Measurements from ENCODE around the gene NTRK3.
"Not testable (repeated sequence)": the region's sequence is repeated elsewhere in the genome, so short reads cannot be mapped to it uniquely, and the experiment has no call there.

NTRK3 gene

GRCh38 chr15:87848012-87848411, 408.5 kb downstream of the NTRK3 start:
- DNase-seq (ENCODE audit: low read depth in 2 of 2, low spot score in 1 of 2), result no peak

GRCh38 chr15:87846746-87847145, 409.8 kb downstream of the NTRK3 start:
- DNase-seq (ENCODE audit: low read depth in 2 of 2, low spot score in 1 of 2), result no peak

- DNase-seq (ENCODE audit: low read depth in 2 of 2, low spot score in 1 of 2), result no peak
These were observed 413.2 kb downstream of the NTRK3 start for GRCh38 chr15:87843312-87843711.

GRCh38 chr15:87841426-87841998, 415.0 kb downstream of the NTRK3 start:
- DNase-seq (ENCODE audit: low read depth in 2 of 2, low spot score in 1 of 2), result no peak

GRCh38 chr15:87835830-87836229, 420.7 kb downstream of the NTRK3 start:
- DNase-seq (ENCODE audit: low read depth in 2 of 2, low spot score in 1 of 2), result not testable (repeated sequence)

- not testable (repeated sequence) for DNase-seq (ENCODE audit: low read depth in 2 of 2, low spot score in 1 of 2)
These were observed 423.2 kb downstream of the NTRK3 start for GRCh38 chr15:87833333-87833732.

- no peak for DNase-seq (ENCODE audit: low read depth in 2 of 2, low spot score in 1 of 2)
These were observed 427.0 kb downstream of the NTRK3 start for GRCh38 chr15:87829332-87830050.

- no peak for DNase-seq (ENCODE audit: low read depth in 2 of 2, low spot score in 1 of 2)
These were observed 427.9 kb downstream of the NTRK3 start for GRCh38 chr15:87828608-87829007.

GRCh38 chr15:87827131-87827530, 429.4 kb downstream of the NTRK3 start:
- DNase-seq (ENCODE audit: low read depth in 2 of 2, low spot score in 1 of 2), result no peak

GRCh38 chr15:87826119-87826747, 430.3 kb downstream of the NTRK3 start:
- DNase-seq (ENCODE audit: low read depth in 2 of 2, low spot score in 1 of 2), result no peak

GRCh38 chr15:87818756-87819155, 437.8 kb downstream of the NTRK3 start:
- no peak for DNase-seq (ENCODE audit: low read depth in 2 of 2, low spot score in 1 of 2)

- no peak for DNase-seq (ENCODE audit: low read depth in 2 of 2, low spot score in 1 of 2)
These were observed 439.0 kb downstream of the NTRK3 start for GRCh38 chr15:87817553-87817952.

GRCh38 chr15:87816811-87817210, 439.7 kb downstream of the NTRK3 start:
- no peak for DNase-seq (ENCODE audit: low read depth in 2 of 2, low spot score in 1 of 2)

- no peak for DNase-seq (ENCODE audit: low read depth in 2 of 2, low spot score in 1 of 2)
These were observed 440.5 kb downstream of the NTRK3 start for GRCh38 chr15:87816016-87816415.

Data from stimulated activated CD8-positive, alpha-beta memory T cell treated with anti-CD3 and anti-CD28 coated beads, Interleukin-4, amount 100 ng/mL, for 1 hour (primary cell).